ENCODE results near the gene NKAIN2. TPM values are rescaled to one million over a fixed set of nuclear protein-coding genes. Genes with fewer than 3 reads are reported as not detected.

Gene NKAIN2
- total RNA-seq, 4 donors from 2014 or later: 0.19 TPM; not detected in 3

GRCh38 chr6:123784330-123784729, 19.3 kb upstream of the NKAIN2 start:
- no peaks in the 10 kb centered on the region for H3K27me3 ChIP-seq
- H3K36me3 ChIP-seq: no peaks in the 10 kb centered on the region
- TF ChIP-seq POLR2A (IDR thresholded peaks at IDR 0.05) (no peak), CTCF (IDR thresholded peaks at IDR 0.05) (no peak)
- DNase-seq: no peak
- intact Hi-C loops (cut with DNase I): no loop called here
- no peaks in the 10 kb centered on the region for H3K4me1 ChIP-seq
- no peak overlapping the region for H3K27ac ChIP-seq
- no peaks in the 10 kb centered on the region for H3K9me3 ChIP-seq
- no peak overlapping the region for H3K4me3 ChIP-seq
- 65 to 83% methylated on average over 2 of the region's 2 CpGs for WGBS, 2 donors

- intact Hi-C loops (cut with DNase I): no loop called here
- no peak overlapping the region for H3K27ac ChIP-seq
- H3K36me3 ChIP-seq: no peaks in the 10 kb centered on the region
- no peak for DNase-seq
- no peaks in the 10 kb centered on the region for H3K27me3 ChIP-seq
- 67 to 78% methylated on average over 3 of the region's 3 CpGs for WGBS, 2 donors
- no peaks in the 10 kb centered on the region for H3K9me3 ChIP-seq
- H3K4me1 ChIP-seq: no peaks in the 10 kb centered on the region
- no peak for TF ChIP-seq POLR2A (IDR thresholded peaks at IDR 0.05)
- TF ChIP-seq CTCF (IDR thresholded peaks at IDR 0.05): no peak
- no peak overlapping the region for H3K4me3 ChIP-seq
Observed at GRCh38 chr6:123785039-123785438, 18.6 kb upstream of the NKAIN2 start.

GRCh38 chr6:123788319-123788718, 15.3 kb upstream of the NKAIN2 start:
- no peaks in the 10 kb centered on the region for H3K27me3 ChIP-seq
- H3K4me3 ChIP-seq: no peak overlapping the region
- H3K36me3 ChIP-seq: no peaks in the 10 kb centered on the region
- no peak for TF ChIP-seq CTCF (IDR thresholded peaks at IDR 0.05)
- TF ChIP-seq POLR2A (IDR thresholded peaks at IDR 0.05): no peak
- no peak for DNase-seq
- WGBS, 2 donors: 46 to 52% methylated on average over 1 of the region's 1 CpG
- no peaks in the 10 kb centered on the region for H3K4me1 ChIP-seq
- intact Hi-C loops (cut with DNase I): no loop called here
- no peak overlapping the region for H3K27ac ChIP-seq
- H3K9me3 ChIP-seq: no peaks in the 10 kb centered on the region

GRCh38 chr6:123794190-123794589, 9.5 kb upstream of the NKAIN2 start:
- Histone ChIP-seq H3K9me3 (no peaks in the 10 kb centered on the region), H3K36me3 (no peaks in the 10 kb centered on the region), H3K27ac (no peak overlapping the region), H3K27me3 (peaks cover 0 to 8% (median 0%) of the 10 kb centered on the region in 4 donors), H3K4me3 (no peak overlapping the region), H3K4me1 (no peaks in the 10 kb centered on the region)
- intact Hi-C loops (cut with DNase I): no loop called here
- no peak for DNase-seq
- TF ChIP-seq CTCF (IDR thresholded peaks at IDR 0.05): no peak
- TF ChIP-seq POLR2A (IDR thresholded peaks at IDR 0.05): no peak
- 87 to 100% methylated on average over 2 of the region's 2 CpGs for WGBS, 2 donors

- Histone ChIP-seq H3K36me3 (no peaks in the 10 kb centered on the region), H3K27me3 (peaks cover 0 to 10% (median 0%) of the 10 kb centered on the region in 4 donors), H3K27ac (no peak overlapping the region), H3K9me3 (no peaks in the 10 kb centered on the region), H3K4me1 (no peaks in the 10 kb centered on the region), H3K4me3 (no peak overlapping the region)
- no peak for DNase-seq
- TF ChIP-seq CTCF (IDR thresholded peaks at IDR 0.05): no peak
- TF ChIP-seq POLR2A (IDR thresholded peaks at IDR 0.05): no peak
- intact Hi-C loops (cut with DNase I): no loop called here
Observed at GRCh38 chr6:123794799-123795198, 8.9 kb upstream of the NKAIN2 start.
